GM13977 (cell line): ENCODE data around the gene MSMP.

ENCODE experiments used
- DNase-seq: peaks from one replicate; pipeline ENCODE4 v3.0.0; 2012; ENCODE audit warnings: low spot score
- in situ Hi-C: fragments of 300-500 bp; cut with MboI; formaldehyde crosslinking; loops from one replicate; pipeline ENCODE4 v1.12.0; 2022; ENCODE audit warnings: low sequenced_read_pairs, low pct_unique_long_range_greater_than_20kb, mixed read lengths, inconsistent platforms; ENCODE audit not compliant: unreplicated experiment
- TF ChIP-seq, protein P1 (sequence below): IDR thresholded peaks from 2 replicates; pipeline ENCODE4 v1.5.1; 2012; ENCODE audit warnings: mild to moderate bottlenecking, control low read depth; ENCODE audit not compliant: insufficient read depth; ENCODE audit errors: extremely low read depth, missing control alignments

The MSMP gene

GRCh38 chr9:35793461-35793860 is 39.4 kb upstream of the MSMP start:
- in situ Hi-C loops = no loop called here
- TF ChIP-seq, protein P1, sequence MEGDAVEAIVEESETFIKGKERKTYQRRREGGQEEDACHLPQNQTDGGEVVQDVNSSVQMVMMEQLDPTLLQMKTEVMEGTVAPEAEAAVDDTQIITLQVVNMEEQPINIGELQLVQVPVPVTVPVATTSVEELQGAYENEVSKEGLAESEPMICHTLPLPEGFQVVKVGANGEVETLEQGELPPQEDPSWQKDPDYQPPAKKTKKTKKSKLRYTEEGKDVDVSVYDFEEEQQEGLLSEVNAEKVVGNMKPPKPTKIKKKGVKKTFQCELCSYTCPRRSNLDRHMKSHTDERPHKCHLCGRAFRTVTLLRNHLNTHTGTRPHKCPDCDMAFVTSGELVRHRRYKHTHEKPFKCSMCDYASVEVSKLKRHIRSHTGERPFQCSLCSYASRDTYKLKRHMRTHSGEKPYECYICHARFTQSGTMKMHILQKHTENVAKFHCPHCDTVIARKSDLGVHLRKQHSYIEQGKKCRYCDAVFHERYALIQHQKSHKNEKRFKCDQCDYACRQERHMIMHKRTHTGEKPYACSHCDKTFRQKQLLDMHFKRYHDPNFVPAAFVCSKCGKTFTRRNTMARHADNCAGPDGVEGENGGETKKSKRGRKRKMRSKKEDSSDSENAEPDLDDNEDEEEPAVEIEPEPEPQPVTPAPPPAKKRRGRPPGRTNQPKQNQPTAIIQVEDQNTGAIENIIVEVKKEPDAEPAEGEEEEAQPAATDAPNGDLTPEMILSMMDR = no peak
- no peak for DNase-seq

GRCh38 chr9:35792826-35793225 is 38.8 kb upstream of the MSMP start:
- TF ChIP-seq, protein P1 = no peak
- in situ Hi-C loops = no loop called here
- DNase-seq = no peak

DNA sequence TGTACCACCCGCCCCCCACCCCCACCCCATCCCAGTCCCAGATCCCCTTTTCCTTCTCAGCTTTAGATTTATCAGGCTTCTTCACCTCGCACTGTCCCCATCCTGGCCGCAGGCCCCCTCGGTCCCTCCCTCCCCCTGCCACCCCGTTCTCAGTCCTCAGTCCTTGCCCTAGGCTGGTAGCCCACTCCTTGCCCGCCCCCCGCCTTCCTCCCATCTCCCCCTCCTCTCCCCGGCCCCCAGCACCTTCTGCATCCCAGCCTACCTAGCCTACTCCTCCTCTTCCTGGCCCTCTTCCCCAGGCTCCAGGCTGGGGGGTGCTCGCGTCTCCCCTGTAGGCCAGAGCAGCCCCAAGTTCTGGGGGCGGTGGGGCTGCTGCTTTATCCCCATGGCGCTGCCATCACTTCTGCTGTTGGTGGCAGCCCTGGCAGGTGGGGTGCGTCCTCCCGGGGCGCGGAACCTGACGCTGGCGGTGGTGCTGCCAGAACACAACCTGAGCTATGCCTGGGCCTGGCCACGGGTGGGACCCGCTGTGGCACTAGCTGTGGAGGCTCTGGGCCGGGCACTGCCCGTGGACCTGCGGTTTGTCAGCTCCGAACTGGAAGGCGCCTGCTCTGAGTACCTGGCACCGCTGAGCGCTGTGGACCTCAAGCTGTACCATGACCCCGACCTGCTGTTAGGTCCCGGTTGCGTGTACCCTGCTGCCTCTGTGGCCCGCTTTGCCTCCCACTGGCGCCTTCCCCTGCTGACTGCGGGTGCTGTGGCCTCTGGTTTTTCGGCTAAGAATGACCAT is 38.1 kb upstream of the MSMP start:
- in situ Hi-C loops = no loop called here
- no peak for DNase-seq
- TF ChIP-seq, protein P1 = no peak

GRCh38 chr9:35791297-35791921 is 37.3 kb upstream of the MSMP start, which contains the start of gene NPR2:
NPR2 (plus strand) TSS chr9:35791591; CDS start chr9:35792409, 818 bp downstream.
- no peak for DNase-seq
- in situ Hi-C loops = no loop called here
- TF ChIP-seq, protein P1 = no peak

GRCh38 chr9:35790385-35791296 is 36.6 kb upstream of the MSMP start:
- TF ChIP-seq, protein P1 = peak; percentile 80
- DNase-seq = peak; percentile 88
- in situ Hi-C loops = no loop called here

GRCh38 chr9:35790025-35790384 is 35.9 kb upstream of the MSMP start:
- in situ Hi-C loops = no loop called here
- TF ChIP-seq, protein P1 = no peak
- DNase-seq = no peak
